ENCODE results near the gene FN3K.

FN3K gene

DNA sequence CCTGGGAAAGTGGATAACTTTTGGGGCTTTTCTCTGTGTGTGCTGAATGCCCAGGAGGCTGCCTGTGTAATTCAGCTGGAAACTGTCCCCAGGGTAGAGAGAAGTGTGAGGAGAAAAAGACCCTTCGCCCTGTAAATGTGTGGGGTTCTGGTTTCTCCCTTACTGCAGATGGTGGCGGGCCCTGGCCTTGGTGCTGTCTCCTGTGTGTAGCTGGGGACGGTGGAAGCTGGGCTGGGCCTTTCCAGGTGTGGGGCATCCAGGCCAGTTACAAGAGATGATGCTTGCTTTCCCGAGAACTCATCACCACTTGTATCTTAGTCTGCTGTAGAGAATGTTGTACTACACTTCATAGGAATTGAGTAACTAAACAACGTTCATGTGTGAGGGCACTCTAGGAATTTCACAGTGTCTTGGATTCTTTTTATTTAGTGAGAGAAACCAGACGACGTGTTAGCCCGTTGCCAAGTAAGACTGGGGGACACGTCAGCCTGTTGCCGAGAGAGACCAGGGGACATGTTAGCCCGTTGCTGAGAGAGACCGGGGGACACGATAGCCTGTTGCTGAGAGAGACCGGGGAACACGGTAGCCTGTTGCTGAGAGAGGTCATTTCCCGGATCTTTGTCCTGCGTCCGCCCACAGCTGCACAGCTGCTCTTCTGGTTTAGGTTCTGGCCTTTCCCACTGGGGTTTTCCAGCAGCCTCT lies 59.5 kb downstream of the FN3K start:
- peaks cover 21% of the 10 kb centered on the region for H3K4me1 ChIP-seq (ENCODE audit: control insufficient read depth, insufficient read depth, low read length)
- H3K9me3 ChIP-seq (replicated peaks; ENCODE audit: low read length) = no peaks in the 10 kb centered on the region
- no peak overlapping the region for H3K4me2 ChIP-seq (ENCODE audit: low read length)
- peak overlapping the region; percentile 1 for H3K9ac ChIP-seq (ENCODE audit: low read depth, low read length)
- no peaks in the 10 kb centered on the region for H3K36me3 ChIP-seq (ENCODE audit: insufficient read depth, low read length)
- H3K4me3 ChIP-seq (ENCODE audit: low read length) = no peak overlapping the region
- no peaks in the 10 kb centered on the region for H3K27me3 ChIP-seq (ENCODE audit: control insufficient read depth, insufficient read depth, low read length)

DNA sequence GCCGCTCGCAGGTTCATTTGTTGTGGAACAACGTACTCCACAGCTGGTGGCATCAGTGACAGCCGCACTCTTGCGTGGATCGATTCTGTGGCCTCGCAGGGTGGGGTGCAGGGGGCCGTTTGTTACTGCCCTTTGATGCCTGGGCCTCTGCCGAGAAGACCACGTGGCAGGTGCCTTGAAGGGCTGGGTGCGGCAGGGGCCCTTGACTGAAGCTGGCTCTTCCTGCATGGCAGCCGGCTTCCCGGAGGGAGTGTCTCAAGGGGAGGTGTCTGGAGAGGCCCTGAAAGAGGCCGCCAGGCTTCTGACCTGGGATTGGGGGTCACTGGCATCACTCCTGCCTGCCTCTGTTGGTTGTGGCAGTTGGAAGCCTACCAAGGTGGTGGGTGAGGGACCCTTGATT lies 60.2 kb downstream of the FN3K start:
- peaks cover 2% of the 10 kb centered on the region for H3K36me3 ChIP-seq (ENCODE audit: insufficient read depth, low read length)

DNA sequence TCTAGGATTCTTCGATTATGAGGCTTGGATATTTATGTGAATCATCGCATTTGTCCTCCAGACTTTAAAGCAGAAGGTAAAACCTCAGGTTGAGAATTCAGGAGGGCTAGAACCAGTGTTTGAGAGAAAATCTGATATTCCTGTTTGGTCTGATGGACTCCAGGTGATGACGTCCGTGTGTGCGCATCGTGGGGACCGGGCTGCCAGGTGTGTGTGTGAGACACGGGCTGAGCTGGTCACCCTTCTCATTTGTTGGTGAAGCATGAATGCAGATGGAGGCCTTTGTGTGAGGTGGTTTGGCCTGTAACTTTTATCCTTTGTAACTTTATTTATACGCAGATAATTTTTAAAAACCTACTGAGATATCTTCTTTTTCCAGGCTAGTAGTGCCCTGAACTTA lies 61.6 kb downstream of the FN3K start:
- Histone ChIP-seq H3K4me3 (ENCODE audit: low read length) (no peak overlapping the region), H3K36me3 (ENCODE audit: insufficient read depth, low read length) (peaks cover 7% of the 10 kb centered on the region), H3K4me1 (ENCODE audit: control insufficient read depth, insufficient read depth, low read length) (peaks cover 7% of the 10 kb centered on the region)

More for the DNA sequence above, 60.2 kb downstream of the FN3K start:
- Histone ChIP-seq H3K9me3 (replicated peaks; ENCODE audit: low read length) (no peaks in the 10 kb centered on the region), H3K9ac (ENCODE audit: low read depth, low read length) (no peak overlapping the region), H3K4me1 (ENCODE audit: control insufficient read depth, insufficient read depth, low read length) (peaks cover 19% of the 10 kb centered on the region), H3K27me3 (ENCODE audit: control insufficient read depth, insufficient read depth, low read length) (no peaks in the 10 kb centered on the region), H3K4me2 (ENCODE audit: low read length) (no peak overlapping the region), H3K4me3 (ENCODE audit: low read length) (no peak overlapping the region)

DNA sequence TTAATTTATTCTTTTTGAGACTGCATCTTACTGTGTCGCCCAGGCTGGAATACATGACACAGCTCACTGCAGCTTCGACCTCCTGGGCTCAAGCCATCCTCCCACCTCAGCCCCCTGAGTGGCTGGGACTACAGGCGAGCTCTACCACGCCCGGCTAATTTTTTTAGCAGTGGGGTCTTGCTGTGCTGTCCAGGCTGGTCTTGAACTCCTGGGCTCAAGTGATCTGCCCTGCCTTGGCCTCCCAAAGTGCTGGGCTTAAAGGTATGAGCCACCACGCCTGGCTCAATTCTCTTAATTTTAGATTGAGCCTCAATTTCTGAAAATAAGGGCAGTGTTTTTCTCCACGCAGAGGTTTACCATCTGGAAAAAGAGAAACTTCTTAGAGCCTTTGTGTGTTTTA lies 63.3 kb downstream of the FN3K start:
- Histone ChIP-seq H3K27me3 (ENCODE audit: control insufficient read depth, insufficient read depth, low read length) (no peaks in the 10 kb centered on the region), H3K4me3 (ENCODE audit: low read length) (no peak overlapping the region), H3K4me1 (ENCODE audit: control insufficient read depth, insufficient read depth, low read length) (peaks cover 10% of the 10 kb centered on the region), H3K9ac (ENCODE audit: low read depth, low read length) (no peak overlapping the region), H3K36me3 (ENCODE audit: insufficient read depth, low read length) (peaks cover 7% of the 10 kb centered on the region), H3K9me3 (replicated peaks; ENCODE audit: low read length) (no peaks in the 10 kb centered on the region), H3K4me2 (ENCODE audit: low read length) (no peak overlapping the region)

More for the DNA sequence above, 61.6 kb downstream of the FN3K start:
- Histone ChIP-seq H3K27me3 (ENCODE audit: control insufficient read depth, insufficient read depth, low read length) (no peaks in the 10 kb centered on the region), H3K4me2 (ENCODE audit: low read length) (no peak overlapping the region), H3K9ac (ENCODE audit: low read depth, low read length) (no peak overlapping the region), H3K9me3 (replicated peaks; ENCODE audit: low read length) (no peaks in the 10 kb centered on the region)

DNA sequence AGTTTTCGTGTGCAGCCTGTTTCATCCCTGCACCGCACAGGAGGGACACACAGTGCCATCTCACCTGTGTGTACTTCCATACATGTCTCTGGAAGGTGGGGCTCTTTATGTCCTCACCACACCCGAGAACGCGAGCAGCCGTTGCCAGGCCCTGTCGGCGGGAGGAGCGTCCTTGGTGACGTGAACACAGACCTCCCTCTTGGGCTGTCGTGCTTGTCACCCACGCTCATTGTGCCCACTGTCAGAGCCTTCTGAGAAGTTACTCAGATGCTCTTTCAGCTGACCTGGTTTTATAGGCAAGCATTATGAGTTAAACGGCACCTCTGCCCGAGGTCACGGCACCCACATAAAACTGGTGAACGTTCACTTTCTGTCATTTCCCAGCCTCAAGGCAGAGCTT lies 64.2 kb downstream of the FN3K start:
- Histone ChIP-seq H3K27me3 (ENCODE audit: control insufficient read depth, insufficient read depth, low read length) (no peaks in the 10 kb centered on the region), H3K36me3 (ENCODE audit: insufficient read depth, low read length) (peaks cover 7% of the 10 kb centered on the region), H3K4me1 (ENCODE audit: control insufficient read depth, insufficient read depth, low read length) (peaks cover 11% of the 10 kb centered on the region), H3K4me2 (ENCODE audit: low read length) (no peak overlapping the region), H3K4me3 (ENCODE audit: low read length) (no peak overlapping the region), H3K9ac (ENCODE audit: low read depth, low read length) (no peak overlapping the region), H3K9me3 (replicated peaks; ENCODE audit: low read length) (no peaks in the 10 kb centered on the region)

Data from skeletal muscle satellite cell (primary cell).